Measurements from ENCODE around the gene LIX1L. TPM values are rescaled to one million over a fixed set of nuclear protein-coding genes. Genes with fewer than 3 reads are reported as not detected.

The LIX1L gene
- total and polyA plus RNA-seq, 2 of the 13 experiments (the other 11 are each of a cell fraction or from before 2014, with no cell fraction given) = 8.1 to 24.9 TPM

DNA sequence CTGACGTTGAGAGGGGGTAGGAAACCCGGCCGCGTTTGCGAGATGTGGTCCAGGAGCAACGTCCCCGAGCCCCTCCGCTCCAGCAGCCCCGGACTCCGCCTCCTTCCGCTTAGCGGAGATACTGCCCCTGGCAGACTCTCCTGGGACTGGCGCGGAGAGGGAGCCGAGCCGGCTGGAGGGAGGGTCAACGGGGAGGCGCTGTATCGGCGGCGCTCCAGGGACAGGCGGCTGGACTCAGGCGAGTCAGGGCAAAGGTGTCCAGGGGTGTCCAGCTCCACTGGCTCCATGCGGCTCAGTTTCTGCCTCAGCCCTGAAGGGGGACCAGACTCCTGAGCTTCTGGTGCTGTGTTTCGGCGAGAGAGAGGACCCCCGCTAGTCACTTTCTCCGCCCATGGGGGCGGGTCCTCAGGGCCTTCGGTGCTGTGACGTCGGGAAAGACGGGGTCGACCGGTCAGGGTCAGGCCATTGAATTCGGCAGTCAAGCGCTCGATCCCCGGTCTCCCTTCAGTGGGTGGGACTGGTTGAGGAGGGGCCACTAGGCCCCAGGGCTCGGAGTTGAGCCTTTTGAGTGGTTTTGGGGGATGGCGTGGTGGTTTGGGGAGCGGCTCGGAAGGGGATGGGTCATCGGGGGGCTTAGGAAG is 2.8 kb upstream of the LIX1L start (continued):
- TF ChIP-seq, protein P1, sequence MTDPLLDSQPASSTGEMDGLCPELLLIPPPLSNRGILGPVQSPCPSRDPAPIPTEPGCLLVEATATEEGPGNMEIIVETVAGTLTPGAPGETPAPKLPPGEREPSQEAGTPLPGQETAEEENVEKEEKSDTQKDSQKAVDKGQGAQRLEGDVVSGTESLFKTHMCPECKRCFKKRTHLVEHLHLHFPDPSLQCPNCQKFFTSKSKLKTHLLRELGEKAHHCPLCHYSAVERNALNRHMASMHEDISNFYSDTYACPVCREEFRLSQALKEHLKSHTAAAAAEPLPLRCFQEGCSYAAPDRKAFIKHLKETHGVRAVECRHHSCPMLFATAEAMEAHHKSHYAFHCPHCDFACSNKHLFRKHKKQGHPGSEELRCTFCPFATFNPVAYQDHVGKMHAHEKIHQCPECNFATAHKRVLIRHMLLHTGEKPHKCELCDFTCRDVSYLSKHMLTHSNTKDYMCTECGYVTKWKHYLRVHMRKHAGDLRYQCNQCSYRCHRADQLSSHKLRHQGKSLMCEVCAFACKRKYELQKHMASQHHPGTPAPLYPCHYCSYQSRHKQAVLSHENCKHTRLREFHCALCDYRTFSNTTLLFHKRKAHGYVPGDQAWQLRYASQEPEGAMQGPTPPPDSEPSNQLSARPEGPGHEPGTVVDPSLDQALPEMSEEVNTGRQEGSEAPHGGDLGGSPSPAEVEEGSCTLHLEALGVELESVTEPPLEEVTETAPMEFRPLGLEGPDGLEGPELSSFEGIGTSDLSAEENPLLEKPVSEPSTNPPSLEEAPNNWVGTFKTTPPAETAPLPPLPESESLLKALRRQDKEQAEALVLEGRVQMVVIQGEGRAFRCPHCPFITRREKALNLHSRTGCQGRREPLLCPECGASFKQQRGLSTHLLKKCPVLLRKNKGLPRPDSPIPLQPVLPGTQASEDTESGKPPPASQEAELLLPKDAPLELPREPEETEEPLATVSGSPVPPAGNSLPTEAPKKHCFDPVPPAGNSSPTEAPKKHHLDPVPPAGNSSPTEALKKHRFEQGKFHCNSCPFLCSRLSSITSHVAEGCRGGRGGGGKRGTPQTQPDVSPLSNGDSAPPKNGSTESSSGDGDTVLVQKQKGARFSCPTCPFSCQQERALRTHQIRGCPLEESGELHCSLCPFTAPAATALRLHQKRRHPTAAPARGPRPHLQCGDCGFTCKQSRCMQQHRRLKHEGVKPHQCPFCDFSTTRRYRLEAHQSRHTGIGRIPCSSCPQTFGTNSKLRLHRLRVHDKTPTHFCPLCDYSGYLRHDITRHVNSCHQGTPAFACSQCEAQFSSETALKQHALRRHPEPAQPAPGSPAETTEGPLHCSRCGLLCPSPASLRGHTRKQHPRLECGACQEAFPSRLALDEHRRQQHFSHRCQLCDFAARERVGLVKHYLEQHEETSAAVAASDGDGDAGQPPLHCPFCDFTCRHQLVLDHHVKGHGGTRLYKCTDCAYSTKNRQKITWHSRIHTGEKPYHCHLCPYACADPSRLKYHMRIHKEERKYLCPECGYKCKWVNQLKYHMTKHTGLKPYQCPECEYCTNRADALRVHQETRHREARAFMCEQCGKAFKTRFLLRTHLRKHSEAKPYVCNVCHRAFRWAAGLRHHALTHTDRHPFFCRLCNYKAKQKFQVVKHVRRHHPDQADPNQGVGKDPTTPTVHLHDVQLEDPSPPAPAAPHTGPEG (CRISPR knock-in tag; IDR thresholded peaks at IDR 0.05) = no peak
- TF ChIP-seq NFE2 (CRISPR knock-in tag; IDR thresholded peaks at IDR 0.05) (no peak), ZNF225 (CRISPR knock-in tag; IDR thresholded peaks at IDR 0.05) (peak; percentile 71; the same call in 1 of the 2 replicates), RBM22 (optimal IDR thresholded peaks at IDR 0.05; ENCODE audit: low read length) (no peak), MEIS2 (CRISPR knock-in tag; IDR thresholded peaks at IDR 0.05) (0 out of 2 replicates have a peak, but pooled peaks have one; percentile 52), ATF7 (IDR thresholded peaks at IDR 0.05) (no peak), ATF7 (CRISPR knock-in tag; IDR thresholded peaks at IDR 0.05) (no peak; the same call in 1 of the 2 replicates), SMARCE1 (IDR thresholded peaks at IDR 0.05; ENCODE audit: borderline replicate concordance) (no peak), PHF20 (CRISPR knock-in tag; IDR thresholded peaks at IDR 0.05) (peak; percentile 65), MED8 (CRISPR knock-in tag; IDR thresholded peaks at IDR 0.05; ENCODE audit: insufficient replicate concordance) (no peak)
- TF ChIP-seq, protein P2, sequence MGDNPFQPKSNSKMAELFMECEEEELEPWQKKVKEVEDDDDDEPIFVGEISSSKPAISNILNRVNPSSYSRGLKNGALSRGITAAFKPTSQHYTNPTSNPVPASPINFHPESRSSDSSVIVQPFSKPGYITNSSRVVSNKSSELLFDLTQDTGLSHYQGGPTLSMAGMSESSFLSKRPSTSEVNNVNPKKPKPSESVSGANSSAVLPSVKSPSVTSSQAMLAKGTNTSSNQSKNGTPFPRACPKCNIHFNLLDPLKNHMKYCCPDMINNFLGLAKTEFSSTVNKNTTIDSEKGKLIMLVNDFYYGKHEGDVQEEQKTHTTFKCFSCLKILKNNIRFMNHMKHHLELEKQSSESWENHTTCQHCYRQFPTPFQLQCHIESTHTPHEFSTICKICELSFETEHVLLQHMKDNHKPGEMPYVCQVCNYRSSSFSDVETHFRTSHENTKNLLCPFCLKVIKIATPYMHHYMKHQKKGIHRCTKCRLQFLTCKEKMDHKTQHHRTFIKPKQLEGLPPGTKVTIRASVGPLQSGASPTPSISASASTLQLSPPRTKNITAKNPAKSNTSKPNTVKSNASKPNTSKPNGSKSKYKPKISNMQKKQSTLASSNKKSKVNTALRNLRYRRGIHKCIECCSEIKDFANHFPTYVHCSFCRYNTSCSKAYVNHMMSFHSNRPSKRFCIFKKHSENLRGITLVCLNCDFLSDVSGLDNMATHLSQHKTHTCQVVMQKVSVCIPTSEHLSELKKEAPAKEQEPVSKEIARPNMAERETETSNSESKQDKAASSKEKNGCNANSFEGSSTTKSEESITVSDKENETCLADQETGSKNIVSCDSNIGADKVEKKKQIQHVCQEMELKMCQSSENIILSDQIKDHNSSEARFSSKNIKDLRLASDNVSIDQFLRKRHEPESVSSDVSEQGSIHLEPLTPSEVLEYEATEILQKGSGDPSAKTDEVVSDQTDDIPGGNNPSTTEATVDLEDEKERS (CRISPR knock-in tag; IDR thresholded peaks at IDR 0.05) = 0 out of 2 replicates have a peak, but pooled peaks have one; percentile 10
- TF ChIP-seq, protein P3, sequence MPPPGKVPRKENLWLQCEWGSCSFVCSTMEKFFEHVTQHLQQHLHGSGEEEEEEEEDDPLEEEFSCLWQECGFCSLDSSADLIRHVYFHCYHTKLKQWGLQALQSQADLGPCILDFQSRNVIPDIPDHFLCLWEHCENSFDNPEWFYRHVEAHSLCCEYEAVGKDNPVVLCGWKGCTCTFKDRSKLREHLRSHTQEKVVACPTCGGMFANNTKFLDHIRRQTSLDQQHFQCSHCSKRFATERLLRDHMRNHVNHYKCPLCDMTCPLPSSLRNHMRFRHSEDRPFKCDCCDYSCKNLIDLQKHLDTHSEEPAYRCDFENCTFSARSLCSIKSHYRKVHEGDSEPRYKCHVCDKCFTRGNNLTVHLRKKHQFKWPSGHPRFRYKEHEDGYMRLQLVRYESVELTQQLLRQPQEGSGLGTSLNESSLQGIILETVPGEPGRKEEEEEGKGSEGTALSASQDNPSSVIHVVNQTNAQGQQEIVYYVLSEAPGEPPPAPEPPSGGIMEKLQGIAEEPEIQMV (CRISPR knock-in tag; IDR thresholded peaks at IDR 0.05; ENCODE audit: low read depth) = no peak; the same call in 1 of the 2 replicates
- TF ChIP-seq, protein P4, sequence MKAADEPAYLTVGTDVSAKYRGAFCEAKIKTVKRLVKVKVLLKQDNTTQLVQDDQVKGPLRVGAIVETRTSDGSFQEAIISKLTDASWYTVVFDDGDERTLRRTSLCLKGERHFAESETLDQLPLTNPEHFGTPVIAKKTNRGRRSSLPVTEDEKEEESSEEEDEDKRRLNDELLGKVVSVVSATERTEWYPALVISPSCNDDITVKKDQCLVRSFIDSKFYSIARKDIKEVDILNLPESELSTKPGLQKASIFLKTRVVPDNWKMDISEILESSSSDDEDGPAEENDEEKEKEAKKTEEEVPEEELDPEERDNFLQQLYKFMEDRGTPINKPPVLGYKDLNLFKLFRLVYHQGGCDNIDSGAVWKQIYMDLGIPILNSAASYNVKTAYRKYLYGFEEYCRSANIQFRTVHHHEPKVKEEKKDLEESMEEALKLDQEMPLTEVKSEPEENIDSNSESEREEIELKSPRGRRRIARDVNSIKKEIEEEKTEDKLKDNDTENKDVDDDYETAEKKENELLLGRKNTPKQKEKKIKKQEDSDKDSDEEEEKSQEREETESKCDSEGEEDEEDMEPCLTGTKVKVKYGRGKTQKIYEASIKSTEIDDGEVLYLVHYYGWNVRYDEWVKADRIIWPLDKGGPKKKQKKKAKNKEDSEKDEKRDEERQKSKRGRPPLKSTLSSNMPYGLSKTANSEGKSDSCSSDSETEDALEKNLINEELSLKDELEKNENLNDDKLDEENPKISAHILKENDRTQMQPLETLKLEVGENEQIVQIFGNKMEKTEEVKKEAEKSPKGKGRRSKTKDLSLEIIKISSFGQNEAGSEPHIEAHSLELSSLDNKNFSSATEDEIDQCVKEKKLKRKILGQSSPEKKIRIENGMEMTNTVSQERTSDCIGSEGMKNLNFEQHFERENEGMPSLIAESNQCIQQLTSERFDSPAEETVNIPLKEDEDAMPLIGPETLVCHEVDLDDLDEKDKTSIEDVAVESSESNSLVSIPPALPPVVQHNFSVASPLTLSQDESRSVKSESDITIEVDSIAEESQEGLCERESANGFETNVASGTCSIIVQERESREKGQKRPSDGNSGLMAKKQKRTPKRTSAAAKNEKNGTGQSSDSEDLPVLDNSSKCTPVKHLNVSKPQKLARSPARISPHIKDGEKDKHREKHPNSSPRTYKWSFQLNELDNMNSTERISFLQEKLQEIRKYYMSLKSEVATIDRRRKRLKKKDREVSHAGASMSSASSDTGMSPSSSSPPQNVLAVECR (CRISPR knock-in tag; IDR thresholded peaks at IDR 0.05; ENCODE audit: borderline replicate concordance) = peak; percentile 85; the same call in 1 of the 2 replicates

Data from HepG2 (cell line).